ENCODE results near the gene C10orf88.
A peak's percentile ranks its signal among the peaks of the same experiment; 100 is the strongest.

C10orf88 gene

GRCh38 chr10:122981066-122981464, 27.0 kb upstream of the C10orf88 start:
- TF ChIP-seq ZNF274 (IDR thresholded peaks at IDR 0.05; ENCODE audit: low read depth, low read length), result no peak
- H3K4me3 ChIP-seq (ENCODE audit: low read length), result peak overlapping the region; percentile 72

- TF ChIP-seq ZNF274 (IDR thresholded peaks at IDR 0.05; ENCODE audit: low read depth, low read length), result no peak
- peak within 1 kb of the TSS; percentile 72 for H3K4me3 ChIP-seq (ENCODE audit: low read length)
Observed at GRCh38 chr10:122980209-122981065, 26.4 kb upstream of the C10orf88 start, which contains the start of gene PSTK. TSS of gene PSTK (plus strand) at chr10:122980401. CDS start at chr10:122980480, 79 bp downstream.

DNA sequence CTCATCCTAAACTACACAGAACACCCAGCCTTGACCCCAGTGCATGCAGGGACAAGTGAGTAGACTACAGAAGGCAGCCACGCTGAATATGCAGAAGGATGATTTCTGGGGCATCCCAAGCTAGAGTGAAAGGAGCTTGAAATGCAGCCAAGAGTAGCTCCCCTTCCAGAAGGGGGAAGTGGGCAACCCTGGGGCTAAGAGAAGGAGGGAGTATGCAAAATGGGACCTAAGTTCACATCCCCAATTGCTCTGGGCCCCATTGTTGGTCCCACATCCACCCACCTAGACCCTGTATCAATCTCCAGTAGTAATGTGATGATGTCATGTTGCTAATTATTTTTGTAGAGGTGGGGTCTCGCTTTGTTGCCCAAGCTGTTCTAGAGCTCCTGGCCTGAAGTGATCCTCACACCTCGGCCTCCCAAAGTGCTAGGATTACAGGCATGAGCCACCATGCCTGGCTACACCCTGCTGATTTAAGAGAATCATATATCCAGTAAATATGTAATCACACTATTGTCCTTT, 20.6 kb upstream of the C10orf88 start:
- no peak for TF ChIP-seq ZNF274 (IDR thresholded peaks at IDR 0.05; ENCODE audit: low read depth, low read length)
- H3K4me3 ChIP-seq (ENCODE audit: low read length), result no peak overlapping the region

DNA sequence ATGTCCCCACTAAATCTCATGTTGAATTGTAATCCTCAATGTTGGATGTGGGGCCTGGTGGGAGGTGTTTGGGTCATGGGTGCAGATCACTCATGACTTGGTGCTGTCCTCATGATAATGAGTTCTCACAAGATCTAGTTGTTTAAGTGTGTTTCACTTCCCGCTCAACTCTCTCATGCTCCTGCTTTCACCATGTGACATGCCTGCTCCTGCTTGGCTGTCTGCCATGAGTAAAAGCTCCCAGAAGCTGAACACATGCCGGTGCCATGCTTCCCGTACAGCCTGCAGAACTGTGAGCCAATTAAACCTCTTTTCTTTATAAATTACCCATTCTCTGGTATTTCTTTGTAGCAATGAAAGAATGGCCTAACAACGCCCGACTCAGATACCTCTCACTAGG, 20.0 kb upstream of the C10orf88 start:
- TF ChIP-seq ZNF274 (IDR thresholded peaks at IDR 0.05; ENCODE audit: low read depth, low read length), result no peak
- H3K4me3 ChIP-seq (ENCODE audit: low read length), result no peak overlapping the region

DNA sequence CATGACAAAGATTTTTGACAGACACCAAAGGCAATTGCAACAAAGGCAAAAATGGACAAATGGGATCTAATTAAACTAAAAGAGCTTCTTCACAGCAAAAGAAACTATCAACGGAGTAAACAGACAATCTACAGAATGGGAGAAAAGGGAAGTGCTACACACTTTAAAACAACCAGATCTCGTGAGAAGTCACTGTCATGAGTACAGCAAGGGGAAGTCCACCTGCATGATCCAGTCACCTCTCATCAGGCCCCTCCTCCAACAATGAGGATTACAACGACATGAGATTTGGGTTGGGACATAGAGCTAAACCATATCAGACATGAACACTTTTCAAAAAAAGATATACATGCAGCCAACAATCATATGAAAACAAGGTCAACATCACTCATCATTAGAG, 14.7 kb upstream of the C10orf88 start:
- H3K4me3 ChIP-seq (ENCODE audit: low read length), result no peak overlapping the region
- no peak for TF ChIP-seq ZNF274 (IDR thresholded peaks at IDR 0.05; ENCODE audit: low read depth, low read length)

- H3K4me3 ChIP-seq (ENCODE audit: low read length), result no peak overlapping the region
- TF ChIP-seq ZNF274 (IDR thresholded peaks at IDR 0.05; ENCODE audit: low read depth, low read length), result no peak
Observed at GRCh38 chr10:122966879-122967278, 12.9 kb upstream of the C10orf88 start.

DNA sequence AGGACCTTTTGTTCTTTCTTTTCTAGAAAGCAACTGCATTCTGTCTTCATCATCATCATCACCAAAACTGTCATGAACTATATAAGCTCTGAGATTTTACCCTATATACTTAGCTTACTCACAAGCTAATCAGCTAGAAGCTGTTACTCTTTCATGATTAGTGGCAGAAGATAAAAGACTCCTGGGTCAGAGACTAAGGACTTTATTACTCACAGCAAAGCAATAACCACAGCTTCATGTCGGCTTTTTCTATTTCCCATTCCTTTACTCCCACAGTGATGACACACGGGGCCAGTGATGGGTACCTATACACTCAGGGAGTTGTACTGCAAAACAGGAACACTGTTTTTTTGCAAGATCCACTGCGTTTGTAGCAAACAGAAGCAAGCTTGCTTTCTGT, 8.4 kb upstream of the C10orf88 start:
- no peak overlapping the region for H3K4me3 ChIP-seq (ENCODE audit: low read length)
- TF ChIP-seq ZNF274 (IDR thresholded peaks at IDR 0.05; ENCODE audit: low read depth, low read length), result no peak

DNA sequence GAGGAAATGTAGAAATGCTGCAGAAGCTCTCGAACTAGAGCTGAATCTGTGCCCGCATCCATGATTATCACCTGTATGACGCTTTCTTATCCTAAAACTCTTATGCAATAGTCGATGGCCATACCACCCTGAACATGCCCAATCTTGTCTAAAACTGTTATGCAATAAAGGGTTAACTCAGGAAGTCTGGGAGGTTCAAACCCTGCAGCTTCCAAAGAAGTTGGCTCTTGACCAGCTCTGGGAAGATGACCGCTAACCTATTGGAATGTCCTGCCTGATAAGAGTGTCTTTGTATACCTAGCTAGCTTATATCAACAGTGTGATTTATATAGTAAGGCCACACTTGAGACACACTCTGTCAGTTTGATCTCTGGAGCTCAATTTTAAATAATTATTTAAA, 3.4 kb upstream of the C10orf88 start:
- no peak overlapping the region for H3K4me3 ChIP-seq (ENCODE audit: low read length)
- TF ChIP-seq ZNF274 (IDR thresholded peaks at IDR 0.05; ENCODE audit: low read depth, low read length), result no peak

GRCh38 chr10:122955892-122956291, 1.9 kb upstream of the C10orf88 start:
- no peak overlapping the region for H3K4me3 ChIP-seq (ENCODE audit: low read length)
- TF ChIP-seq ZNF274 (IDR thresholded peaks at IDR 0.05; ENCODE audit: low read depth, low read length), result no peak

GRCh38 chr10:122954731-122955050, 664 bp upstream of the C10orf88 start:
- TF ChIP-seq ZNF274 (IDR thresholded peaks at IDR 0.05; ENCODE audit: low read depth, low read length), result no peak
- peak overlapping the region; percentile 26; the same call in 1 of the 2 replicates for H3K4me3 ChIP-seq (ENCODE audit: low read length)

- H3K4me3 ChIP-seq (ENCODE audit: low read length), result no peak overlapping the region
- TF ChIP-seq ZNF274 (IDR thresholded peaks at IDR 0.05; ENCODE audit: low read depth, low read length), result no peak
Observed at GRCh38 chr10:122949296-122949695, 4.7 kb downstream of the C10orf88 start.

GRCh38 chr10:122939856-122940543, 14.0 kb downstream of the C10orf88 start:
- H3K4me3 ChIP-seq (ENCODE audit: low read length), result no peak overlapping the region
- TF ChIP-seq ZNF274 (IDR thresholded peaks at IDR 0.05; ENCODE audit: low read depth, low read length), result no peak

DNA sequence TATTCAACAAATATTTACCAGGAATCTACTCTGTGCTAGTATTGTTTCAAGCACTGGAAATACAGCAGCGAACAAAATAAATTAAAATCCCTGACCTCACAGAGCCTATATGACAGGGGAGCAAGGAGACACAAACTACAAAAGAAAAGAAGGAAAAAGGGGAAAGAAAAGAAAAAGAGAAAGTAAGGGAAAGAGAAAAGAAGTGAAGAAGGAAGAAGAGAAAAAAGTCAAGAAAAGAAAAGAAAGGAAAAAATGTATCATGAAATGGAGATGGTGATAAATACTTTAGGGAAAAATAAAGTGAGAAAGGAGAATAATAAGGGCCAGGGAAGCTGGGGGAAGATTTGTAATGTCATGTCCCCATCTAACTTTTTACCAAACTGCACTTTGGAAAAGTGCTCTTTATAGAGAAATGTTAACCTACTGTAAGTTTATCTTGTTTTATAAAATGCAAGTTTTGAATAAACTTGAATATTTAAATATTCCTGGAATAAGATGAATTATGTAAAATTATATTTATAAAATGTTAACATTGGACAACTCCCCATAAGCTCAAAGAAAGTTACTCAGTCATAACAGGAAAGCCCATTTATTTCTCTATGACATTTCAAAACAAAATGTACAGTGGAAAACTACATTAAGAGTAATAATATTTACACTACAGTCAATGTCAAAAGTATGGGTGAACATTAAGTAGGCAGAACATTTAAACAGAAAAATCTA, 14.7 kb downstream of the C10orf88 start:
- no peak overlapping the region for H3K4me3 ChIP-seq (ENCODE audit: low read length)
- TF ChIP-seq ZNF274 (IDR thresholded peaks at IDR 0.05; ENCODE audit: low read depth, low read length), result no peak

Measured in GM08714 (cell line).